Heart left ventricle (tissue), 13 donors: ENCODE data around the gene MCTP2.

Experiments used
- CTCF ChIP-seq, 12 donors: fragments of 200-600 bp; sonication (generic) in 4 of 12; IDR thresholded peaks; one replicate each; pipeline versions ENCODE4 v1.5.0 to v1.8.0; 2018 to 2022; ENCODE audit warnings: antibody characterized with exemption in 12 of 12, mild to moderate bottlenecking in 5 of 12
- POLR2A ChIP-seq, 2 donors: fragments of 450-650 bp; IDR thresholded peaks; one replicate each; pipeline ENCODE4 v1.6.1; 2017; ENCODE audit warnings: antibody characterized with exemption in 2 of 2, mild to moderate bottlenecking in 2 of 2, moderate library complexity in 2 of 2
- donor health status: ischemic (EF 13 %, LVEDD 7.1; RV severe dilation, severe dysfunction).
- donor health status: DM: no; HTN: yes; CAD: no.
- donor health status: DM: no; HTN: no; CAD: no.
- donor health status: ischemic (EF 25% LVEDD 6.9; RV normal size, moderate dysfunction).
- donor health status: ischemic (EF 25% LVEDD 5.7; RV mildly dilated, moderate dysfunction).
- donor health status: ischemic (EF 35%, LVEDD 5.7; RV mildly dilated, moderate dysfunction).
- donor health status: nonischemic (EF 11% LVEDD 7.7; RV severe dilation, severe dysfunction).
- donor health status: DM: yes; HTN: yes; CAD: no.
- donor health status: PGD.
- donor health status: ischemic (EF 29% LVEDD 5.4; RV normal size, mild dysfunction).
- donor health status: nonischemic (EF 23%, LVEDD 6.1; RV moderate dilation, normal function).

- TF ChIP-seq CTCF (IDR thresholded peaks at IDR 0.05): no peak
- TF ChIP-seq POLR2A (IDR thresholded peaks at IDR 0.05): no peak
These were observed 48.4 kb downstream of the MCTP2 start for GRCh38 chr15:94279736-94280135.
